GM12878 (cell line): ENCODE data around the gene SUCNR1. TPM values are rescaled to one million over a fixed set of nuclear protein-coding genes. Genes with fewer than 3 reads are reported as not detected.
A peak's percentile ranks its signal among the peaks of the same experiment; 100 is the strongest.
"Not testable (repeated sequence)": the region's sequence is repeated elsewhere in the genome, so short reads cannot be mapped to it uniquely, and the experiment has no call there.

Experiments used
- ATAC-seq: fragments of 200-7000 bp; cut with Tn5 transposase; 3 replicates; pipeline ENCODE4 v1.9.1; 2020; ENCODE audit warnings: mild to moderate bottlenecking, moderate library complexity
- BruUV-seq: library from RNA; stranded (reverse); fragments of 400-500 nt; replicated peaks from 2 replicates; lab custom pipeline; 2021; lab: Mats Ljungman, UMichigan
- CTCF ChIA-PET: fragments of 300-600 bp; sonication (Branson Sonifier 250); formaldehyde crosslinking; extraction: SDS; loops from one replicate; lab custom pipeline; 2021; ENCODE audit warnings: inconsistent platforms; lab: Yijun Ruan, JAX
- POLR2A ChIA-PET: fragments of 350-600 bp; formaldehyde crosslinking; extraction: SDS; loops from one replicate; lab custom pipeline; 2021; ENCODE audit warnings: inconsistent platforms; lab: Charles Lee
- RAD21 ChIA-PET: fragments of 300-600 bp; sonication (Branson Sonifier 250); formaldehyde crosslinking; loops from one replicate; lab custom pipeline; 2023; ENCODE audit warnings: antibody characterized with exemption; ENCODE audit not compliant: unreplicated experiment; lab: Charles Lee
- SMC1A ChIA-PET: fragments of 300-600 bp; sonication (Branson Sonifier 250); formaldehyde crosslinking; loops from one replicate; lab custom pipeline; 2023; ENCODE audit not compliant: unreplicated experiment, uncharacterized antibody; lab: Charles Lee
- DNase-seq: peaks from one replicate; pipeline ENCODE4 v3.0.0-alpha.2; 2011; ENCODE audit warnings: low read depth, low spot score
- FAIRE-seq: peaks from 3 replicates; lab custom pipeline; 2011; peaks lifted over from hg19 to GRCh38; lab: Jason Lieb, UNC
- H2AFZ ChIP-seq: 2 replicates; pipeline ENCODE4 v1.6.0; 2011; ENCODE audit warnings: low read depth, low read length, control low read depth; ENCODE audit not compliant: control insufficient read depth
- H3K27ac ChIP-seq: 2 replicates; pipeline ENCODE4 v1.5.1; 2011; ENCODE audit warnings: control low read depth; ENCODE audit not compliant: control insufficient read depth, insufficient read depth
- H3K27me3 ChIP-seq, 2 experiments: replicated peaks in 1 of 2; 2 replicates each; pipeline versions ENCODE4 v1.6.0 to v1.6.1; 2011; ENCODE audit warnings: low read length in 1 of 2; ENCODE audit not compliant: control insufficient read depth in 2 of 2, insufficient read depth in 2 of 2
- H3K36me3 ChIP-seq, 2 experiments: 2 replicates each; pipeline ENCODE4 v1.5.1; 2011; ENCODE audit warnings: low read length in 1 of 2; ENCODE audit not compliant: control insufficient read depth in 2 of 2, insufficient read depth in 2 of 2
- H3K4me1 ChIP-seq: 2 replicates; pipeline ENCODE4 v1.6.1; 2011; ENCODE audit warnings: mild to moderate bottlenecking, low read length, moderate library complexity, mixed read lengths; ENCODE audit not compliant: control insufficient read depth, insufficient read depth
- H3K4me2 ChIP-seq: 2 replicates; pipeline ENCODE4 v1.6.0; 2011; ENCODE audit warnings: control low read depth; ENCODE audit not compliant: control insufficient read depth, insufficient read depth
- H3K4me3 ChIP-seq: fragments of 200-600 bp; sonication (generic); 2 replicates; pipeline ENCODE4 v1.5.1; 2016
- H3K79me2 ChIP-seq: 2 replicates; pipeline ENCODE4 v1.6.0; 2011; ENCODE audit warnings: low read length; ENCODE audit not compliant: control insufficient read depth, insufficient read depth
- H3K9ac ChIP-seq: 2 replicates; pipeline ENCODE4 v1.8.0; 2011; ENCODE audit warnings: low read length, control low read depth, mixed read lengths; ENCODE audit not compliant: control insufficient read depth, insufficient read depth
- H3K9me3 ChIP-seq: replicated peaks from 3 replicates; pipeline ENCODE4 v1.5.1; 2011; ENCODE audit warnings: mild to moderate bottlenecking, low read length; ENCODE audit not compliant: control insufficient read depth, insufficient read depth
- H4K20me1 ChIP-seq: 2 replicates; pipeline ENCODE4 v1.6.0; 2011; ENCODE audit not compliant: control insufficient read depth, insufficient read depth
- WGBS: methylation state at CpG from one replicate; pipeline ENCODE4 v1.1.6; 2016; ENCODE audit warnings: low lambda C conversion rate; ENCODE audit not compliant: insufficient replicate concordance, insufficient coverage; ENCODE audit errors: missing lambda C conversion rate; 5-methylcytosine and 5-hydroxymethylcytosine counted together
- in situ Hi-C: fragments of 300-500 bp; cut with MboI; formaldehyde crosslinking; loops from 9 replicates; pipeline ENCODE4 v1.14.3; 2018; ENCODE audit warnings: mixed read lengths
- intact Hi-C: fragments of 100-400 bp; cut with micrococcal nuclease; formaldehyde crosslinking; loops from one replicate; pipeline ENCODE4 v1.14.2; 2022; ENCODE audit not compliant: unreplicated experiment
- polyA plus RNA-seq, 11 experiments: library from polyadenylated mRNA; depleted of rRNA in 4 of 11; unstranded in 6 of 11; stranded (reverse) in 5 of 11; fragments of >200 nt; fragmentation: Nextera tagmentation in 4 of 11; fragmentation: Illumina TruSeq in 1 of 11; extraction: Ambion mirVana in 4 of 11; extraction: Trizol in 1 of 11; gene quantifications; 1 replicate in 1 of 11; 2 replicates in 10 of 11; pipeline versions ENCODE4 v1.2.1 to v1.2.3, GENCODE V29; 2011 to 2016; ENCODE audit warnings: inconsistent platforms in 2 of 11, missing spikeins in 2 of 11, low read depth in 1 of 11
- total RNA-seq, 4 experiments: library from RNA; depleted of rRNA in 3 of 4; stranded (reverse); fragments of >200 nt in 3 of 4; fragmentation: Illumina TruSeq in 1 of 4; extraction: Trizol in 1 of 4; gene quantifications; 2 replicates each; pipeline versions ENCODE4 v1.2.1 to v1.2.3, GENCODE V29; 2013 to 2021

SUCNR1 gene
- total and polyA plus RNA-seq, 10 of the 15 experiments (the other 5 are each of a cell fraction or from before 2014, with no cell fraction given): 0.03 to 0.12 (median 0.07) TPM; not detected in 4

DNA sequence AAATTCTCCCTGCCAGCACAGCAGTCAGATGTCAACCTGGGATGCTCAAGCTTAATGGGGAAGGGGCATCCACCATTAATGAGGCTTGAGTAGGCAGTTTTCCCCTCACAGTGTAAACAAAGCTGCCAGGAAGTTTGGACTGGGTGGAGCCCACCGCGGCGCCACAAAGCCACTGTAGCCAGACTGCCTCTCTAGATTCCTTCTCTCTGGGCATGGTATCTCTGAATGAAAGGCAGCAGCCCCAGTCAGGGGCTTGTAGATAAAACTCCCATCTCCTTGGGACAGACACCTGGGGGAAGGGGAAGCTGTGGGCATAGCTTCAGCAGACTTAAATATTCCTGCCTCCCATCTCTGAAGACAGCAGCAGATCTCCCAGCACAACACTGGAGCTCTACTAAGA lies 12.0 kb downstream of the SUCNR1 start:
- H3K4me1 ChIP-seq, H4K20me1 ChIP-seq, H3K27me3 ChIP-seq, H3K27ac ChIP-seq, ATAC-seq, in situ Hi-C loops, POLR2A ChIA-PET, DNase-seq, intact Hi-C loops, H3K4me2 ChIP-seq, H3K9me3 ChIP-seq, H3K36me3 ChIP-seq, H3K79me2 ChIP-seq, H3K9ac ChIP-seq, H3K4me3 ChIP-seq, BruUV-seq, RAD21 ChIA-PET, H2AFZ ChIP-seq, FAIRE-seq: not testable (repeated sequence)
- ChIA-PET SMC1A (interaction anchor here (2.1 kb wide), 1 partner anchor 10 kb away, joined by 9 read pairs; no protein-coding TSS in a partner anchor), CTCF (interaction anchor here (0.8 kb wide), 1 partner anchor 10 kb away, joined by 3 read pairs; no protein-coding TSS in a partner anchor)
- 82% methylated on average over 3 of the region's 3 CpGs for WGBS

DNA sequence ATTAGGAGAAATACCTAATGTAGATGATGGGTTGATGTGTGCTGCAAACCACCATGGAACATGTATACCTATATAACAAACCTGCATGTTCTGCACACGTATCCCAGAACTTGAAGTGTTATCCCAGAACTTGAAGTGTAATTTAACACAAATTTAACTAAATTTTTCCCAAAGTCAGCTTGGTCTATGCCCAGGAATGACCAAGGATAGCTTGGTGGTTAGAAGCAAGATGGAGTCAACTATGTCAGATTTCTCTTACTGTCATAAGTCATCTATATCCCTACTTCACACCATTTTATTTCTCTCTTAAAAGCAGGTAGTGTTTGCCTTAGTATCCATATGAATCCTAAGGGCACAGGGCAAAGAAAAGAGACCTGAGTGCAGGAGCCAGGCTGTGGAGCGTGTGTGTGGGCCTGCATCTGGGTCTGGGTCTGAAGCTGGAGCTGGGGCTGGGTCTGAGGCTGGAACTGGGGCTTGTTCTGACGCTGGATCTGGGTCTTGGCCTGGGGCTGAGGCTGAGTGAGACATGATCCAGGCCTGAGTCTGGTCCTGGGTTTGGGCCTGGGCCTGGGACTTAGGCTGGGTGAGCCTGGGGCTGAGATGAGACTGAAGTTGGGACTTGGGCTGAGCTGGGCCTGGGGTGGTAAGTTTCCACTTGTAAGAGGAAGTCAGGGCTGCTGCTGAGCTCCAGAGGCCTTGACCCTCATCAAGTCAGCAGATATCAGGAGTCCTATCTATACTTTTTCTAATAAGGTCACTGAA lies 14.2 kb downstream of the SUCNR1 start:
- peak; percentile 44 for FAIRE-seq
- BruUV-seq, CTCF ChIA-PET: not testable (repeated sequence)

More for the DNA sequence above, 14.2 kb downstream of the SUCNR1 start:
- ATAC-seq: peak; percentile 39
- POLR2A ChIA-PET: interaction anchor here (0.6 kb wide), 1 partner anchor 202 kb away, joined by 4 read pairs; no protein-coding TSS in a partner anchor
- H3K79me2 ChIP-seq, in situ Hi-C loops, DNase-seq, H3K4me3 ChIP-seq, H3K27me3 ChIP-seq, H3K27ac ChIP-seq, H4K20me1 ChIP-seq, H3K4me1 ChIP-seq, H3K9me3 ChIP-seq, H3K9ac ChIP-seq, H2AFZ ChIP-seq, H3K36me3 ChIP-seq, H3K4me2 ChIP-seq, intact Hi-C loops: not testable (repeated sequence)
- RAD21 ChIA-PET: interaction anchor here (1.3 kb wide), 2 partner anchors 8 to 11 kb away, joined by 4 to 5 read pairs; no protein-coding TSS in a partner anchor
- SMC1A ChIA-PET: interaction anchor here (1.2 kb wide), 1 partner anchor 10 kb away, joined by 3 read pairs; no protein-coding TSS in a partner anchor
- WGBS: 40% methylated on average over 1 of the region's 3 CpGs
